Measurements from ENCODE around the gene C15orf62.

Gene C15orf62

GRCh38 chr15:40756938-40757337, 12.8 kb upstream of the C15orf62 start:
- no peak for DNase-seq

GRCh38 chr15:40759961-40760360, 9.8 kb upstream of the C15orf62 start:
- DNase-seq = no peak

- no peak for DNase-seq
These were observed 6.6 kb upstream of the C15orf62 start for GRCh38 chr15:40762919-40763800.

- no peak for DNase-seq
These were observed 5.8 kb upstream of the C15orf62 start, which contains the start of gene GCHFR for GRCh38 chr15:40763801-40764628. Gene GCHFR (plus strand): TSS chr15:40764068. CDS start chr15:40764181, 113 bp downstream.

- no peak for DNase-seq
These were observed 5.1 kb upstream of the C15orf62 start for GRCh38 chr15:40764629-40765103.

- DNase-seq = no peak
These were observed 3.5 kb upstream of the C15orf62 start for GRCh38 chr15:40766194-40766815.

- no peak for DNase-seq
These were observed 2.6 kb upstream of the C15orf62 start for GRCh38 chr15:40766906-40767837.

GRCh38 chr15:40767838-40768500, 1.8 kb upstream of the C15orf62 start:
- no peak for DNase-seq

- no peak for DNase-seq
These were observed 1.1 kb upstream of the C15orf62 start for GRCh38 chr15:40768521-40769273.

GRCh38 chr15:40770147-40770721, 454 bp downstream of the C15orf62 start:
- peak; percentile 8 for DNase-seq

GRCh38 chr15:40771242-40771641, 1.5 kb downstream of the C15orf62 start:
- DNase-seq = no peak

- DNase-seq = no peak
These were observed 2.2 kb downstream of the C15orf62 start for GRCh38 chr15:40772014-40772413.

- DNase-seq = no peak
These were observed 3.7 kb downstream of the C15orf62 start for GRCh38 chr15:40773496-40773895.

- DNase-seq = no peak
These were observed 4.1 kb downstream of the C15orf62 start for GRCh38 chr15:40773902-40774301.

GRCh38 chr15:40775007-40775406, 5.2 kb downstream of the C15orf62 start:
- no peak for DNase-seq

GRCh38 chr15:40775740-40776536, 6.2 kb downstream of the C15orf62 start:
- no peak for DNase-seq

GRCh38 chr15:40776537-40777141, 6.9 kb downstream of the C15orf62 start:
- DNase-seq = no peak

GRCh38 chr15:40782609-40783227, 12.9 kb downstream of the C15orf62 start:
- peak; percentile 65 for DNase-seq

Measured in NCI-H1105 (cell line).